Measurements from ENCODE around the gene RNASEL.

DNA sequence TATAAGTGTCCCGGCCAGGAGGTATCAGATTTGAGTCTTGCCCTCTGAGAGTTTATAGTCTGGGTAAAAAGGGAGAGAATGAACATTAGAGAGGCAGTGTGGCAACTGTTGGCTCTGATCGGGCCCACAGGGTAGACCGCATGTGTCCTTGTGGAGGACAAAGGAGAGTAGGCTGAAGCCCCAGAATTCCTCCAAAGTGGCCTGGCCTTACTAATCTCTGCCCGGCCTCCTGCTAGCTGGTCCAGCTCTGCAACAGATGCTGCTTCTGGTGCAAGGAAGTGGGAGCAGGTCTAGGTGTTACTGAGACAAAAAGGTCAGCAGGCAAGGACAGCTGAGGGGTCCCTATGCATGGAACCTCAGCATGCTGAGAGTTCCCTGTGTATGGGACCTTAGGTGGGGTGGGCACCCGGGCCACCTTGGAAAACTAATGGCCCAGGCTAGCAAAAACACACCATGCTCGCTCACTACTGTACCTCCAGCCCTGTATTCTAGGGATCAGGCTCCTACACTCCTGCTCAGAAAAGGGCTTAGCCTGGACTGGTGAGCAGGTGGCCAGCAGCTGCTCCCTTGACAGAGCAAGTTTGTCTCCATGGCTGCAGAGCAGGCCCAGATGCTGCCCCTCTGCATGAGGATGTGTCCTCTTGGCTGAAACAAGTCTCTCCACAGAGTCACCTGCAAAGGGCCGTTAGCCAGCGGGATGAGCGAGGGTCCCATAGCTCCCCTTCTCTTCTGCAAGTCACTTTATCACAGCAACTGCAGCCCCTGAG, 45.4 kb upstream of the RNASEL start:
- TF ChIP-seq CTCF (IDR thresholded peaks at IDR 0.05) = no peak
- no peak for TF ChIP-seq POLR2A (IDR thresholded peaks at IDR 0.05)

Data from body of pancreas (tissue), 4 donors.